Progenitor cell of endocrine pancreas (in vitro differentiated cells): ENCODE data around the gene OAS2. TPM values are rescaled to one million over a fixed set of nuclear protein-coding genes. Genes with fewer than 3 reads are reported as not detected.

Experiments used
- DNase-seq: peaks from one replicate; pipeline ENCODE4 v3.0.0; 2021; ENCODE audit warnings: low spot score; ENCODE audit not compliant: unreplicated experiment
- H3K27ac Mint-ChIP-seq: 2 replicates; pipeline ENCODE4 v1.8.0; 2021; ENCODE audit warnings: mild to moderate bottlenecking, moderate library complexity, mixed read lengths
- H3K27me3 Mint-ChIP-seq: 2 replicates; pipeline ENCODE4 v1.8.0; 2021; ENCODE audit warnings: mixed read lengths
- H3K36me3 Mint-ChIP-seq: 2 replicates; pipeline ENCODE4 v1.8.0; 2022; ENCODE audit warnings: mixed read lengths; ENCODE audit not compliant: insufficient read depth
- H3K4me1 Mint-ChIP-seq: 2 replicates; pipeline ENCODE4 v1.8.0; 2021; ENCODE audit warnings: low read depth, mixed read lengths
- H3K4me3 Mint-ChIP-seq: 2 replicates; pipeline ENCODE4 v1.8.0; 2021; ENCODE audit warnings: low read depth, mild to moderate bottlenecking, moderate library complexity, mixed read lengths
- H3K9me3 Mint-ChIP-seq: 2 replicates; pipeline ENCODE4 v1.8.0; 2021; ENCODE audit warnings: low read depth, mixed read lengths
- total RNA-seq: library from RNA; stranded (reverse); gene quantifications from 2 replicates; pipeline ENCODE4 v1.2.1, GENCODE V29; 2021
- TF ChIP-seq, protein P1 (sequence below): fragments of 200-600 bp; sonication (generic); IDR thresholded peaks from one replicate; pipeline ENCODE4 v1.5.0; 2021; ENCODE audit warnings: antibody characterized with exemption, mild to moderate bottlenecking; ENCODE audit not compliant: unreplicated experiment

The OAS2 gene
- total RNA-seq, 1 donor from 2014 or later, result not detected

- Mint-ChIP-seq H3K27me3 (peaks cover 20% of the 10 kb centered on the region), H3K4me1 (no peaks in the 10 kb centered on the region)
- DNase-seq, result no peak
Measured at GRCh38 chr12:112944024-112944690, 34.2 kb upstream of the OAS2 start.

GRCh38 chr12:112945515-112945914, 32.8 kb upstream of the OAS2 start:
- TF ChIP-seq, protein P1, sequence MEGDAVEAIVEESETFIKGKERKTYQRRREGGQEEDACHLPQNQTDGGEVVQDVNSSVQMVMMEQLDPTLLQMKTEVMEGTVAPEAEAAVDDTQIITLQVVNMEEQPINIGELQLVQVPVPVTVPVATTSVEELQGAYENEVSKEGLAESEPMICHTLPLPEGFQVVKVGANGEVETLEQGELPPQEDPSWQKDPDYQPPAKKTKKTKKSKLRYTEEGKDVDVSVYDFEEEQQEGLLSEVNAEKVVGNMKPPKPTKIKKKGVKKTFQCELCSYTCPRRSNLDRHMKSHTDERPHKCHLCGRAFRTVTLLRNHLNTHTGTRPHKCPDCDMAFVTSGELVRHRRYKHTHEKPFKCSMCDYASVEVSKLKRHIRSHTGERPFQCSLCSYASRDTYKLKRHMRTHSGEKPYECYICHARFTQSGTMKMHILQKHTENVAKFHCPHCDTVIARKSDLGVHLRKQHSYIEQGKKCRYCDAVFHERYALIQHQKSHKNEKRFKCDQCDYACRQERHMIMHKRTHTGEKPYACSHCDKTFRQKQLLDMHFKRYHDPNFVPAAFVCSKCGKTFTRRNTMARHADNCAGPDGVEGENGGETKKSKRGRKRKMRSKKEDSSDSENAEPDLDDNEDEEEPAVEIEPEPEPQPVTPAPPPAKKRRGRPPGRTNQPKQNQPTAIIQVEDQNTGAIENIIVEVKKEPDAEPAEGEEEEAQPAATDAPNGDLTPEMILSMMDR, result no peak
- DNase-seq, result no peak
- H3K4me1 Mint-ChIP-seq, result no peaks in the 10 kb centered on the region
- no peak overlapping the region for H3K27ac Mint-ChIP-seq
- no peak overlapping the region for H3K4me3 Mint-ChIP-seq
- peaks cover 7% of the 10 kb centered on the region for H3K27me3 Mint-ChIP-seq
- H3K36me3 Mint-ChIP-seq, result no peaks in the 10 kb centered on the region
- no peaks in the 10 kb centered on the region for H3K9me3 Mint-ChIP-seq

More at GRCh38 chr12:112944024-112944690, 34.2 kb upstream of the OAS2 start:
- no peak overlapping the region for H3K27ac Mint-ChIP-seq
- no peak overlapping the region for H3K4me3 Mint-ChIP-seq
- no peaks in the 10 kb centered on the region for H3K36me3 Mint-ChIP-seq
- no peaks in the 10 kb centered on the region for H3K9me3 Mint-ChIP-seq
- TF ChIP-seq, protein P1, result no peak

- Mint-ChIP-seq H3K36me3 (no peaks in the 10 kb centered on the region), H3K4me1 (no peaks in the 10 kb centered on the region), H3K9me3 (no peaks in the 10 kb centered on the region), H3K27me3 (peaks cover 5% of the 10 kb centered on the region), H3K27ac (no peak overlapping the region), H3K4me3 (no peak overlapping the region)
- TF ChIP-seq, protein P1, result no peak
- DNase-seq, result no peak
Measured at GRCh38 chr12:112946236-112947000, 31.9 kb upstream of the OAS2 start.

GRCh38 chr12:112947314-112947713, 31.0 kb upstream of the OAS2 start:
- Mint-ChIP-seq H3K36me3 (no peaks in the 10 kb centered on the region), H3K4me3 (no peak overlapping the region), H3K4me1 (no peaks in the 10 kb centered on the region), H3K27me3 (peaks cover 5% of the 10 kb centered on the region), H3K27ac (no peak overlapping the region), H3K9me3 (no peaks in the 10 kb centered on the region)
- TF ChIP-seq, protein P1, result no peak
- no peak for DNase-seq

- H3K4me3 Mint-ChIP-seq, result no peak overlapping the region
- no peak for DNase-seq
- no peaks in the 10 kb centered on the region for H3K9me3 Mint-ChIP-seq
- H3K36me3 Mint-ChIP-seq, result no peaks in the 10 kb centered on the region
- H3K27ac Mint-ChIP-seq, result no peak overlapping the region
- TF ChIP-seq, protein P1, result no peak
- H3K4me1 Mint-ChIP-seq, result no peaks in the 10 kb centered on the region
- H3K27me3 Mint-ChIP-seq, result peaks cover 5% of the 10 kb centered on the region
Measured at GRCh38 chr12:112947761-112948160, 30.6 kb upstream of the OAS2 start.
